ENCODE data around the gene ATAD2B. TPM values are rescaled to one million over a fixed set of nuclear protein-coding genes. Genes with fewer than 3 reads are reported as not detected.
A peak's percentile ranks its signal among the peaks of the same experiment; 100 is the strongest.

The ATAD2B gene
- total and polyA plus RNA-seq, 2 donors (not counting 1 experiment from before 2014, with no cell fraction given) = 3.6 to 11.4 TPM

DNA sequence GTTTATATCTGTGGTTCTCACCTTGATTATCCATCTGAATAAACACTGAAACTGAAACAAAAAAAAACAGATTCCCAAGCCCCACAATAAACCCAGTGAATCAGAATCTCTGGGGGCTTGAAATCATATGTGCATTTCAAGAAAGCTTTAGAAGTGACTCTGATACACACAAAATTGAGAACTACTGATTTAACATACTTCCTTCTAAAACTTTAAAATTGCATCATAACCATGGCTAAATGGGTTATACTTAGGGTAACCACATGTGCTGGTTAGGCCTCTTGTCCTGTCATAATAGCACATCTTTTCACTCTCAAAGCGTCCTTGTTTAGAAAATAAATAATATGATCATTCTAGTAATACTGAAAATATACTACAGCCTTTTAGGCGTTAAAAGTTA is 100.9 kb downstream of the ATAD2B start:
- no peak overlapping the region for H3K4me3 ChIP-seq (replicated peaks in 1 of 4; ENCODE audit: control extremely low read depth in 1 of 4, insufficient read depth in 1 of 4, low read depth in 3 of 4, low read length in 4 of 4)
- no peak overlapping the region for H2AFZ ChIP-seq (ENCODE audit: low read length)
- DNase-seq (ENCODE audit: low read depth in 2 of 2) = no peak

DNA sequence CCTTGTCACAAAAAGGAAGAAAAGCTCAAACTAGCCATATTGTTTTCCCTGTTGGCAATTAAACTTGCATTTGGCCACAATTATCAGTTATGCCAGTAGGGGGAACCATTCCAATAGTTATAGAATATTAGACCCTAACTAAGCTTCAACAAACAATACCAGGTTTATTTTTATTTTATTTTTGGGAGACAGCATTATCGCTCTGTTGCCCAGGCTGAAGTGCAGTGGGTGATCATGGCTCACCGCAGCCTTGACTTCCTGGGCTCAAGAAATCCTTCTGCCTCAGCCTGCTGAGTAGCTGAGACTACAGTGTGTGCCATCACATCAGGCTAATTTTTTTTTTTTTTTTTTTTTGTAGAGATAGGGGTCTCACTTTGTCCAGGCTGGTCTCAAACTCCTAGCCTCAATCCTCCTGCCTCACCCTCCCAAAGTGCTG is 102.1 kb downstream of the ATAD2B start:
- no peaks in the 10 kb centered on the region for H3K36me3 ChIP-seq (ENCODE audit: control insufficient read depth, insufficient read depth, low read length)
- DNase-seq (ENCODE audit: low read depth in 2 of 2) = peak; percentile 33 to 75
- no peaks in the 10 kb centered on the region for H4K20me1 ChIP-seq (ENCODE audit: control insufficient read depth, extremely low read depth, insufficient read depth, low read length)
- no peak overlapping the region for H3K27ac ChIP-seq (ENCODE audit: insufficient read depth, low read length)
- H3K27me3 ChIP-seq (ENCODE audit: control insufficient read depth, insufficient read depth, low read length) = no peaks in the 10 kb centered on the region
- H3K4me2 ChIP-seq (ENCODE audit: extremely low read depth, insufficient read depth, low read length) = no peak overlapping the region
- no peak overlapping the region for H3K4me3 ChIP-seq (replicated peaks in 1 of 4; ENCODE audit: control extremely low read depth in 1 of 4, insufficient read depth in 1 of 4, low read depth in 3 of 4, low read length in 4 of 4)
- H2AFZ ChIP-seq (ENCODE audit: low read length) = no peak overlapping the region
- no peaks in the 10 kb centered on the region for H3K9me3 ChIP-seq (ENCODE audit: control insufficient read depth, insufficient read depth, low read depth, low read length)
- no peaks in the 10 kb centered on the region for H3K79me2 ChIP-seq (ENCODE audit: control insufficient read depth, insufficient read depth, low read length)
- peaks cover 2% of the 10 kb centered on the region for H3K4me1 ChIP-seq (ENCODE audit: control insufficient read depth, extremely low read depth, insufficient read depth, low read length)
- H3K9ac ChIP-seq (ENCODE audit: insufficient read depth, low read length) = no peak overlapping the region
- TF ChIP-seq, protein P1, sequence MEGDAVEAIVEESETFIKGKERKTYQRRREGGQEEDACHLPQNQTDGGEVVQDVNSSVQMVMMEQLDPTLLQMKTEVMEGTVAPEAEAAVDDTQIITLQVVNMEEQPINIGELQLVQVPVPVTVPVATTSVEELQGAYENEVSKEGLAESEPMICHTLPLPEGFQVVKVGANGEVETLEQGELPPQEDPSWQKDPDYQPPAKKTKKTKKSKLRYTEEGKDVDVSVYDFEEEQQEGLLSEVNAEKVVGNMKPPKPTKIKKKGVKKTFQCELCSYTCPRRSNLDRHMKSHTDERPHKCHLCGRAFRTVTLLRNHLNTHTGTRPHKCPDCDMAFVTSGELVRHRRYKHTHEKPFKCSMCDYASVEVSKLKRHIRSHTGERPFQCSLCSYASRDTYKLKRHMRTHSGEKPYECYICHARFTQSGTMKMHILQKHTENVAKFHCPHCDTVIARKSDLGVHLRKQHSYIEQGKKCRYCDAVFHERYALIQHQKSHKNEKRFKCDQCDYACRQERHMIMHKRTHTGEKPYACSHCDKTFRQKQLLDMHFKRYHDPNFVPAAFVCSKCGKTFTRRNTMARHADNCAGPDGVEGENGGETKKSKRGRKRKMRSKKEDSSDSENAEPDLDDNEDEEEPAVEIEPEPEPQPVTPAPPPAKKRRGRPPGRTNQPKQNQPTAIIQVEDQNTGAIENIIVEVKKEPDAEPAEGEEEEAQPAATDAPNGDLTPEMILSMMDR (conservative IDR thresholded peaks at IDR 0.05 in 1 of 2, IDR thresholded peaks at IDR 0.05 in 1 of 2; ENCODE audit: low read depth in 1 of 2, low read length in 2 of 2) = peak; percentile 54 to 70
- no peak for TF ChIP-seq EZH2 (IDR thresholded peaks at IDR 0.05; ENCODE audit: low read length, missing control alignments)

More for the DNA sequence above, 100.9 kb downstream of the ATAD2B start:
- peaks cover 2% of the 10 kb centered on the region for H3K4me1 ChIP-seq (ENCODE audit: control insufficient read depth, extremely low read depth, insufficient read depth, low read length)
- H3K27me3 ChIP-seq (ENCODE audit: control insufficient read depth, insufficient read depth, low read length) = no peaks in the 10 kb centered on the region
- H3K27ac ChIP-seq (ENCODE audit: insufficient read depth, low read length) = no peak overlapping the region
- TF ChIP-seq EZH2 (IDR thresholded peaks at IDR 0.05; ENCODE audit: low read length, missing control alignments) = no peak
- TF ChIP-seq, protein P1 (conservative IDR thresholded peaks at IDR 0.05 in 1 of 2, IDR thresholded peaks at IDR 0.05 in 1 of 2; ENCODE audit: low read depth in 1 of 2, low read length in 2 of 2) = no peak
- no peak overlapping the region for H3K9ac ChIP-seq (ENCODE audit: insufficient read depth, low read length)
- H3K4me2 ChIP-seq (ENCODE audit: extremely low read depth, insufficient read depth, low read length) = no peak overlapping the region
- no peaks in the 10 kb centered on the region for H4K20me1 ChIP-seq (ENCODE audit: control insufficient read depth, extremely low read depth, insufficient read depth, low read length)
- no peaks in the 10 kb centered on the region for H3K36me3 ChIP-seq (ENCODE audit: control insufficient read depth, insufficient read depth, low read length)
- H3K9me3 ChIP-seq (ENCODE audit: control insufficient read depth, insufficient read depth, low read depth, low read length) = no peaks in the 10 kb centered on the region
- H3K79me2 ChIP-seq (ENCODE audit: control insufficient read depth, insufficient read depth, low read length) = no peaks in the 10 kb centered on the region

DNA sequence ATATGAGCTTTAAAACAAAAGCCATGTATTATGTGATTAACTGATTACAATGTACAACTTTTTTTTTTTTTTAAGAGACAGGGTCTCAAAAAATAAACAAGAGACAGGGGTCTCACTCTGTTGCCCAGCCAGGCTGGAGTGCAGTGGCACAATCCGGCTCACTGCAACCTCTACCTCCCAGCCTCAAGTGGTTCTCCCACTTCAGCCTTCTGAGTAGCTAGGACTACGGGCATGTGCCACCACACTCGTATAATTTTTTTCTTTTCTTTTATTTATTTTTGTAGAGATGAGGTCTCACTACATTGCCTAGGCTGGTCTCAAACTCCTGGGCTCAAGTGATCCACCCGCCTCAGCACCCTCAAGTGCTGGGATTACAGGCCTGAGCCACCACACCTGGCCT is 103.1 kb downstream of the ATAD2B start:
- H3K36me3 ChIP-seq (ENCODE audit: control insufficient read depth, insufficient read depth, low read length) = no peaks in the 10 kb centered on the region
- TF ChIP-seq EZH2 (IDR thresholded peaks at IDR 0.05; ENCODE audit: low read length, missing control alignments) = no peak
- TF ChIP-seq, protein P1 (conservative IDR thresholded peaks at IDR 0.05 in 1 of 2, IDR thresholded peaks at IDR 0.05 in 1 of 2; ENCODE audit: low read depth in 1 of 2, low read length in 2 of 2) = no peak
- H3K27ac ChIP-seq (ENCODE audit: insufficient read depth, low read length) = no peak overlapping the region
- no peaks in the 10 kb centered on the region for H3K9me3 ChIP-seq (ENCODE audit: control insufficient read depth, insufficient read depth, low read depth, low read length)
- H3K27me3 ChIP-seq (ENCODE audit: control insufficient read depth, insufficient read depth, low read length) = no peaks in the 10 kb centered on the region
- no peaks in the 10 kb centered on the region for H4K20me1 ChIP-seq (ENCODE audit: control insufficient read depth, extremely low read depth, insufficient read depth, low read length)
- no peak overlapping the region for H2AFZ ChIP-seq (ENCODE audit: low read length)
- no peak overlapping the region for H3K9ac ChIP-seq (ENCODE audit: insufficient read depth, low read length)
- DNase-seq (ENCODE audit: low read depth in 2 of 2) = no peak
- H3K79me2 ChIP-seq (ENCODE audit: control insufficient read depth, insufficient read depth, low read length) = no peaks in the 10 kb centered on the region
- no peak overlapping the region for H3K4me3 ChIP-seq (replicated peaks in 1 of 4; ENCODE audit: control extremely low read depth in 1 of 4, insufficient read depth in 1 of 4, low read depth in 3 of 4, low read length in 4 of 4)
- H3K4me1 ChIP-seq (ENCODE audit: control insufficient read depth, extremely low read depth, insufficient read depth, low read length) = peaks cover 2% of the 10 kb centered on the region
- no peak overlapping the region for H3K4me2 ChIP-seq (ENCODE audit: extremely low read depth, insufficient read depth, low read length)

All from fibroblast of lung (primary cell).